ENCODE data around the gene CNGA4.
"Not testable (repeated sequence)": the region's sequence is repeated elsewhere in the genome, so short reads cannot be mapped to it uniquely, and the experiment has no call there.

The CNGA4 gene

GRCh38 chr11:6270584-6271246 is 31.8 kb downstream of the CNGA4 start:
- DNase-seq = no peak

GRCh38 chr11:6271598-6271997 is 32.7 kb downstream of the CNGA4 start:
- no peak for DNase-seq

DNA sequence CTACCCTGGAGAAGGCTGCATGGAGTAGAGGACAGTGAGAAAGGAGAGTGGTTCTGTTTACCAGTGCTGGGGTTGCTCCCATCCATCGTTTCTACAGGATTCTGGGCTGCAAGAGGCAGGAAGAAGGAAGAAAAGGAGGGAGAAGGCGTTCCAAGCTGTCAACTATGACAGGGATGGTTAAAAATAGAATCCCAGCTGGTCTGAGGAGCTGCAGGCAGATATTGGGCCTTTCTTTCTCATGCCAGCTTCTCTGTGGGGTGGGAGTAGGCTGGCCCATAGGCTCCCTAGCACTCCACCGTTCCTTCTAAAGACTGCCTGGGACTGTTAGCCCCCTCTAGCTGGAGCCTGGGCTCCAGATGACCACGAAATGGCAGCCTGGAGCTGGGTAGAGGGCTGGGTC is 34.3 kb downstream of the CNGA4 start:
- no peak for DNase-seq

- DNase-seq = not testable (repeated sequence)
Measured at GRCh38 chr11:6280809-6281208, 41.9 kb downstream of the CNGA4 start.

- no peak for DNase-seq
Measured at GRCh38 chr11:6283453-6284023, 44.6 kb downstream of the CNGA4 start.

GRCh38 chr11:6284250-6284649 is 45.4 kb downstream of the CNGA4 start:
- no peak for DNase-seq

DNA sequence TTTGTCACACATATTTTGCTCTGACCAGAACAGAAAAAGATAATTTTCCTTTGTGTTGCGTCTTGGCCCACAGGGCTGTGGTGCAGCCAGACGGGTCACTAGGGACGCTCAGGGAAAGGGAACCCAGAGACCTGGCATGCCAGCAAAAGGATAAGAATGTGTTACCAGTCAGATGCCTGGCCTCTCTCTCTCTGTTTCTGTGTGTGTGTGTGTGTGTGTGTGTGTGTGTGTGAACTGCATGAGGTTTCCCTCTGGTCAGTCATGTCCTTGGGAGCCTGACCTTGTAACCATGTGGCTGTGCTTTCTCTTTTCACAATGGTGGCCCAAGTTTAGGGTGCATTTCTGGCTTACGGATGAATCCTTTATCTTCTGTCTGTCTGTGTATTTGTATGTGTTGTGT is 46.1 kb downstream of the CNGA4 start:
- no peak for DNase-seq

Measured in NK-92 treated with Interleukin-12 subunit alpha and Interleukin-12 subunit beta, amount 100 ng/mL, for 24 hours (cell line).